Parathyroid adenoma (tissue), 2 donors: ENCODE measurements around the gene SHISA7.

Source experiments
- H2AFZ ChIP-seq: fragments of 300-600 bp; sonication (generic); one replicate; pipeline ENCODE4 v1.7.0; 2017; ENCODE audit warnings: antibody characterized with exemption, mild to moderate bottlenecking
- H3K27ac ChIP-seq: fragments of 300-600 bp; sonication (generic); one replicate; pipeline ENCODE4 v1.7.0; 2017
- H3K27me3 ChIP-seq: fragments of 300-600 bp; sonication (generic); one replicate; pipeline ENCODE4 v1.7.0; 2017; ENCODE audit warnings: low read length; ENCODE audit not compliant: control insufficient read depth, insufficient read depth
- H3K36me3 ChIP-seq: fragments of 300-600 bp; sonication (generic); one replicate; pipeline ENCODE4 v1.7.0; 2017; ENCODE audit warnings: low read length; ENCODE audit not compliant: control insufficient read depth, insufficient read depth
- H3K4me1 ChIP-seq: fragments of 300-600 bp; sonication (generic); one replicate; pipeline ENCODE4 v1.7.0; 2017; ENCODE audit warnings: control low read depth
- H3K4me2 ChIP-seq: fragments of 300-600 bp; sonication (generic); one replicate; pipeline ENCODE4 v1.7.0; 2017; ENCODE audit warnings: low read length
- H3K4me3 ChIP-seq: fragments of 300-600 bp; sonication (generic); one replicate; pipeline ENCODE4 v1.7.0; 2017; ENCODE audit warnings: low read depth, low read length
- H3K79me2 ChIP-seq: fragments of 300-600 bp; sonication (generic); one replicate; pipeline ENCODE4 v1.7.0; 2017; ENCODE audit warnings: control low read depth
- H3K9ac ChIP-seq: fragments of 300-600 bp; sonication (generic); one replicate; pipeline ENCODE4 v1.7.0; 2017; ENCODE audit warnings: mild to moderate bottlenecking
- H3K9me3 ChIP-seq: fragments of 300-600 bp; sonication (generic); one replicate; pipeline ENCODE4 v1.7.0; 2017; ENCODE audit warnings: low read length; ENCODE audit not compliant: control insufficient read depth
- TF ChIP-seq, protein P1 (sequence below): fragments of 300-600 bp; sonication (generic); IDR thresholded peaks from one replicate; pipeline ENCODE4 v1.7.0; 2017; ENCODE audit warnings: antibody characterized with exemption, mild to moderate bottlenecking
- donor health status: primary hyperparathyroidism.

SHISA7 gene

DNA sequence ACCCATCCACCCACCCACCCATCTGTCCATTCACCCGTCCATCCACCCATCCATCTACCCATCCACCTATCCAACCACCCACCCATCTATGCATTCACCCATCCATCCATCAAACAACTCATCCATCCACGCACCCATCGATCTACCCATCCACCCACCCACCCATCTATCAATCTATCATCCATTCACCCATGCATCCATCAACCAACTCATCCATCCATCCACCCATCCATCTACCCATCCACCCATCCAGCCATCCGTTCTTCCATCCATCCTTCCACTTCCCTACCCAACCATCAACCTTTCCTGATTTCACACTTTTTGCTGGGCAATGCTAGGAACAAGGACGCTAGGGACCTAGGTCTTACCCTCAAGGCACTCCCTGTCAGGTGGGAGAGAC lies 61.1 kb downstream of the SHISA7 start:
- Histone ChIP-seq H3K79me2 (peaks cover 12% of the 10 kb centered on the region), H3K27ac (no peak overlapping the region), H3K9ac (no peak overlapping the region), H3K36me3 (no peaks in the 10 kb centered on the region), H2AFZ (no peak overlapping the region), H3K27me3 (no peaks in the 10 kb centered on the region), H3K4me2 (no peak overlapping the region), H3K9me3 (no peaks in the 10 kb centered on the region), H3K4me1 (peaks cover 9% of the 10 kb centered on the region), H3K4me3 (no peak overlapping the region)
- TF ChIP-seq, protein P1, sequence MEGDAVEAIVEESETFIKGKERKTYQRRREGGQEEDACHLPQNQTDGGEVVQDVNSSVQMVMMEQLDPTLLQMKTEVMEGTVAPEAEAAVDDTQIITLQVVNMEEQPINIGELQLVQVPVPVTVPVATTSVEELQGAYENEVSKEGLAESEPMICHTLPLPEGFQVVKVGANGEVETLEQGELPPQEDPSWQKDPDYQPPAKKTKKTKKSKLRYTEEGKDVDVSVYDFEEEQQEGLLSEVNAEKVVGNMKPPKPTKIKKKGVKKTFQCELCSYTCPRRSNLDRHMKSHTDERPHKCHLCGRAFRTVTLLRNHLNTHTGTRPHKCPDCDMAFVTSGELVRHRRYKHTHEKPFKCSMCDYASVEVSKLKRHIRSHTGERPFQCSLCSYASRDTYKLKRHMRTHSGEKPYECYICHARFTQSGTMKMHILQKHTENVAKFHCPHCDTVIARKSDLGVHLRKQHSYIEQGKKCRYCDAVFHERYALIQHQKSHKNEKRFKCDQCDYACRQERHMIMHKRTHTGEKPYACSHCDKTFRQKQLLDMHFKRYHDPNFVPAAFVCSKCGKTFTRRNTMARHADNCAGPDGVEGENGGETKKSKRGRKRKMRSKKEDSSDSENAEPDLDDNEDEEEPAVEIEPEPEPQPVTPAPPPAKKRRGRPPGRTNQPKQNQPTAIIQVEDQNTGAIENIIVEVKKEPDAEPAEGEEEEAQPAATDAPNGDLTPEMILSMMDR = no peak

DNA sequence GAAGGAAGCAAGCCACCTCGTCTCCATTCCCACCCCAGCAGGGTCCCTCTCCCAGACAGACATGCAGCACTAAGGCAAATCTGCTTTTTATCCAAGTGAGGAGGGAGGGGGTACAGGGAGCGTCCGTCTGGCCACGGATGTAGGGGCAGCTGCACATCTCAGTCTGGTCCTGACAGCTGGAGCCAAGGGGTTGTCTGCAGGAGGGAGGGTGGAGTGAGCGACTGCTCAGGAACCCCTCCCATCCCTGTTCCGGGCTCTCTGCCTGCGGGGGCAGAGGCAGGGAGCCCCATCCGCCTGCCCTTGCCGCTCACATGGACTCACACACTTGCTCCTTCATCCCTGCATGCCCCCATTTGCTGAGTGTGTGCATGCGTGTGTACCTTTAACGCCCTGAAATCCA lies 63.9 kb downstream of the SHISA7 start:
- Histone ChIP-seq H3K27me3 (no peaks in the 10 kb centered on the region), H3K4me1 (no peaks in the 10 kb centered on the region), H3K27ac (no peak overlapping the region), H3K36me3 (no peaks in the 10 kb centered on the region), H3K4me2 (no peak overlapping the region), H3K9me3 (no peaks in the 10 kb centered on the region), H3K4me3 (no peak overlapping the region), H2AFZ (no peak overlapping the region), H3K9ac (no peak overlapping the region), H3K79me2 (no peaks in the 10 kb centered on the region)
- TF ChIP-seq, protein P1 = no peak
